HFFc6 (cell line): ENCODE data around the gene FBXW8. TPM values are rescaled to one million over a fixed set of nuclear protein-coding genes. Genes with fewer than 3 reads are reported as not detected.
A peak's percentile ranks its signal among the peaks of the same experiment; 100 is the strongest.

Source experiments
- DNase-seq: peaks from one replicate; pipeline ENCODE4 v3.0.0-alpha.2; 2018
- H3K27ac Mint-ChIP-seq: 2 replicates; pipeline ENCODE4 v1.8.0; 2020; ENCODE audit warnings: mild to moderate bottlenecking, mixed read lengths
- H3K27me3 Mint-ChIP-seq: 2 replicates; pipeline ENCODE4 v1.8.0; 2021; ENCODE audit warnings: mild to moderate bottlenecking, moderate library complexity, mixed read lengths; ENCODE audit not compliant: insufficient read depth
- H3K36me3 Mint-ChIP-seq: 2 replicates; pipeline ENCODE4 v1.8.0; 2021; ENCODE audit warnings: low read depth, mixed read lengths
- H3K4me1 Mint-ChIP-seq: 2 replicates; pipeline ENCODE4 v1.8.0; 2020; ENCODE audit warnings: low read depth, mixed read lengths
- H3K4me3 Mint-ChIP-seq: 2 replicates; pipeline ENCODE4 v1.8.0; 2020; ENCODE audit warnings: mild to moderate bottlenecking, moderate library complexity, mixed read lengths
- H3K9me3 Mint-ChIP-seq: 2 replicates; pipeline ENCODE4 v1.8.0; 2020; ENCODE audit warnings: mild to moderate bottlenecking, mixed read lengths
- CTCF ChIP-seq: fragments of 200-600 bp; sonication (generic); IDR thresholded peaks from 2 replicates; pipeline ENCODE4 v1.5.0; 2021; ENCODE audit warnings: antibody characterized with exemption, mild to moderate bottlenecking
- total RNA-seq, 6 experiments: library from RNA; stranded (reverse); fragmentation: NEBNext Ultra II Directional; extraction: Animal tissue kit (Norgen Biotek cat#: 25700); gene quantifications; 2 replicates in 1 of 6; 3 replicates in 5 of 6; pipeline ENCODE4 v1.2.3, GENCODE V29; 2021

FBXW8 gene
- total RNA-seq, 6 experiments from 2014 or later: 15.3 to 20.5 (median 18.5) TPM

- H3K36me3 Mint-ChIP-seq: peaks cover 20% of the 10 kb centered on the region
- H3K9me3 Mint-ChIP-seq: no peaks in the 10 kb centered on the region
- H3K4me1 Mint-ChIP-seq: peaks cover 33% of the 10 kb centered on the region
- H3K4me3 Mint-ChIP-seq: peak overlapping the region; percentile 88
- no peak for DNase-seq
- peaks cover 6% of the 10 kb centered on the region for H3K27me3 Mint-ChIP-seq
- H3K27ac Mint-ChIP-seq: peak overlapping the region; percentile 70
- no peak for TF ChIP-seq CTCF
These were observed 488 bp upstream of the FBXW8 start for GRCh38 chr12:116910280-116910644.

GRCh38 chr12:116915326-116915725, 4.6 kb downstream of the FBXW8 start:
- H3K27me3 Mint-ChIP-seq: no peaks in the 10 kb centered on the region; the same call in 1 of the 2 replicates
- DNase-seq: no peak
- H3K36me3 Mint-ChIP-seq: peaks cover 45% of the 10 kb centered on the region
- peaks cover 64% of the 10 kb centered on the region for H3K4me1 Mint-ChIP-seq
- no peak overlapping the region for H3K4me3 Mint-ChIP-seq
- TF ChIP-seq CTCF: no peak
- H3K27ac Mint-ChIP-seq: peak overlapping the region; percentile 78; the same call in 1 of the 2 replicates
- H3K9me3 Mint-ChIP-seq: peaks cover 12% of the 10 kb centered on the region

- DNase-seq: peak; percentile 69
- peak overlapping the region; percentile 78 for H3K27ac Mint-ChIP-seq
- H3K4me3 Mint-ChIP-seq: peak overlapping the region; percentile 55; the same call in 1 of the 2 replicates
- peaks cover 60% of the 10 kb centered on the region for H3K4me1 Mint-ChIP-seq
- H3K27me3 Mint-ChIP-seq: no peaks in the 10 kb centered on the region; the same call in 1 of the 2 replicates
- peaks cover 45% of the 10 kb centered on the region for H3K36me3 Mint-ChIP-seq
- peaks cover 12% of the 10 kb centered on the region for H3K9me3 Mint-ChIP-seq
- TF ChIP-seq CTCF: no peak
These were observed 5.4 kb downstream of the FBXW8 start for GRCh38 chr12:116916122-116916521.

DNA sequence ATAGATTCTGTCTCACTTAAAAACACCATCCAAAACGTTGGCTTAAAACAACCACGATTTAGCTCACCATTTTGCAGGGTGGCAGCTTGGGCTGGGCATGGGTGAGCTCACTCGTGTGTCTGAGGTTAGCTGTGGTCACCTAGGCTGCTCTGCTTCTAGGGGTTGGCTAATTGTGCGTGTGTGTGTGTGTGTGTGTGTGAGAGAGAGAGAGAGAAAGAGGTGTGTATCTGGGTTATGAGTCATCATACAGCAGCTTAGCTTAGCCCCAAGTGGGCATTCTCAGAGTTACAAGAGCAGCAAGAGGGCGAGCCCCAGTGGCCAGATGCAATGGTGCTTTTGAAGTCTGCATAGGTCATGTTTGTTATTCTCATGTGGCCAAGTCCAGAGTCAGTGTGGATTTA, 6.0 kb downstream of the FBXW8 start:
- peaks cover 55% of the 10 kb centered on the region for H3K4me1 Mint-ChIP-seq
- TF ChIP-seq CTCF: peak; percentile 61
- peak overlapping the region; percentile 78; the same call in 1 of the 2 replicates for H3K27ac Mint-ChIP-seq
- peak overlapping the region; percentile 44 for H3K4me3 Mint-ChIP-seq
- no peaks in the 10 kb centered on the region; the same call in 1 of the 2 replicates for H3K27me3 Mint-ChIP-seq
- DNase-seq: peak; percentile 87
- H3K36me3 Mint-ChIP-seq: peaks cover 41% of the 10 kb centered on the region
- peaks cover 12% of the 10 kb centered on the region for H3K9me3 Mint-ChIP-seq

DNA sequence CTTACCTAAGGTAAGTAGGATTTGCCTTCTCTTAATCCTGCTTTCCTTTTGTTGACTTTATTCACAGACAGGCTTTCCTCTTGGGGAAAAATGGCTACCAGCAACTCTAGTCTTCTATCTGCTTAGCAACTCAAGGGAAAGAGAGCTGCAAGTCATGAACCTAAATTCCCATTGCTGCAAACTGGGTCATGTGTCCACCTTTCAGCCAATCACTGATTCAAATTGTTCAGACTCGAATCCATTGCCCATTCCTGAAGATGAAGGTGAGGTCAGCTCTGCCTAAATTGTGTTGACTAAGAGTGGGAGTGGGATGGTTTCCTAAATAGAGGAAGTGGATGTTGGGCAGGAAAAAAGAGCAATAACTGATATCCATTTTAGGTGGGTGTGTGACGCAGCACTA, 7.7 kb downstream of the FBXW8 start:
- DNase-seq: no peak
- H3K4me3 Mint-ChIP-seq: no peak overlapping the region
- H3K27me3 Mint-ChIP-seq: no peaks in the 10 kb centered on the region
- H3K36me3 Mint-ChIP-seq: peaks cover 33% of the 10 kb centered on the region
- H3K4me1 Mint-ChIP-seq: peaks cover 42% of the 10 kb centered on the region
- peaks cover 12% of the 10 kb centered on the region for H3K9me3 Mint-ChIP-seq
- no peak for TF ChIP-seq CTCF
- no peak overlapping the region for H3K27ac Mint-ChIP-seq

- TF ChIP-seq CTCF: no peak
- Mint-ChIP-seq H3K27ac (no peak overlapping the region), H3K4me3 (no peak overlapping the region), H3K4me1 (peaks cover 44% of the 10 kb centered on the region), H3K36me3 (peaks cover 34% of the 10 kb centered on the region), H3K9me3 (peaks cover 12% of the 10 kb centered on the region), H3K27me3 (no peaks in the 10 kb centered on the region)
- DNase-seq: no peak
These were observed 8.5 kb downstream of the FBXW8 start for GRCh38 chr12:116919247-116919661.
